GM12874 (cell line): ENCODE data around the gene IL17REL.

Experiments used
- CTCF ChIP-seq: IDR thresholded peaks from 2 replicates; pipeline ENCODE4 v1.5.1; 2011; ENCODE audit warnings: low read depth, mild to moderate bottlenecking, control low read depth, low read length, moderate library complexity; ENCODE audit not compliant: insufficient read depth

The IL17REL gene

GRCh38 chr22:49977578-49977977, 35.0 kb downstream of the IL17REL start:
- no peak for TF ChIP-seq CTCF

GRCh38 chr22:49976439-49977175, 36.0 kb downstream of the IL17REL start:
- no peak for TF ChIP-seq CTCF

- no peak for TF ChIP-seq CTCF
Observed at GRCh38 chr22:49975543-49976389, 36.8 kb downstream of the IL17REL start.

- TF ChIP-seq CTCF: no peak
Observed at GRCh38 chr22:49973018-49973961, 39.3 kb downstream of the IL17REL start.

- TF ChIP-seq CTCF: no peak
Observed at GRCh38 chr22:49972163-49973017, 40.2 kb downstream of the IL17REL start.

- no peak for TF ChIP-seq CTCF
Observed at GRCh38 chr22:49971232-49972162, 41.1 kb downstream of the IL17REL start.
